ENCODE data around the gene RHBDF2.

The RHBDF2 gene

GRCh38 chr17:76501827-76502307 is 644 bp upstream of the RHBDF2 start:
- TF ChIP-seq REST (IDR thresholded peaks at IDR 0.05; ENCODE audit: insufficient read depth in 1 of 2, low read depth in 2 of 2, low read length in 2 of 2) (no peak), SIN3A (IDR thresholded peaks at IDR 0.05; ENCODE audit: borderline replicate concordance, insufficient read depth, low read length) (no peak), TAF1 (IDR thresholded peaks at IDR 0.05; ENCODE audit: borderline replicate concordance, insufficient read depth, low read length) (no peak), FOXP2 (optimal IDR thresholded peaks at IDR 0.05; ENCODE audit: borderline replicate concordance, extremely low read depth, extremely low read length, insufficient read depth) (no peak), POLR2AphosphoS5 (IDR thresholded peaks at IDR 0.05; ENCODE audit: low read depth, low read length) (no peak)

- TF ChIP-seq SIN3A (IDR thresholded peaks at IDR 0.05; ENCODE audit: borderline replicate concordance, insufficient read depth, low read length): no peak
- no peak for TF ChIP-seq TAF1 (IDR thresholded peaks at IDR 0.05; ENCODE audit: borderline replicate concordance, insufficient read depth, low read length)
- no peak for TF ChIP-seq REST (IDR thresholded peaks at IDR 0.05; ENCODE audit: insufficient read depth in 1 of 2, low read depth in 2 of 2, low read length in 2 of 2)
- TF ChIP-seq FOXP2 (optimal IDR thresholded peaks at IDR 0.05; ENCODE audit: borderline replicate concordance, extremely low read depth, extremely low read length, insufficient read depth): no peak
- no peak for TF ChIP-seq POLR2AphosphoS5 (IDR thresholded peaks at IDR 0.05; ENCODE audit: low read depth, low read length)
These were observed 541 bp downstream of the RHBDF2 start for GRCh38 chr17:76500747-76501017.

GRCh38 chr17:76500074-76500746 is 1.0 kb downstream of the RHBDF2 start:
- TF ChIP-seq POLR2AphosphoS5 (IDR thresholded peaks at IDR 0.05; ENCODE audit: low read depth, low read length): no peak
- no peak for TF ChIP-seq SIN3A (IDR thresholded peaks at IDR 0.05; ENCODE audit: borderline replicate concordance, insufficient read depth, low read length)
- TF ChIP-seq REST (IDR thresholded peaks at IDR 0.05; ENCODE audit: insufficient read depth in 1 of 2, low read depth in 2 of 2, low read length in 2 of 2): no peak
- no peak for TF ChIP-seq TAF1 (IDR thresholded peaks at IDR 0.05; ENCODE audit: borderline replicate concordance, insufficient read depth, low read length)

GRCh38 chr17:76499267-76499667 is 2.0 kb downstream of the RHBDF2 start:
- TF ChIP-seq TAF1 (IDR thresholded peaks at IDR 0.05; ENCODE audit: borderline replicate concordance, insufficient read depth, low read length): no peak
- TF ChIP-seq SIN3A (IDR thresholded peaks at IDR 0.05; ENCODE audit: borderline replicate concordance, insufficient read depth, low read length): no peak
- TF ChIP-seq FOXP2 (optimal IDR thresholded peaks at IDR 0.05; ENCODE audit: borderline replicate concordance, extremely low read depth, extremely low read length, insufficient read depth): no peak
- no peak for TF ChIP-seq REST (IDR thresholded peaks at IDR 0.05; ENCODE audit: insufficient read depth in 1 of 2, low read depth in 2 of 2, low read length in 2 of 2)
- TF ChIP-seq POLR2AphosphoS5 (IDR thresholded peaks at IDR 0.05; ENCODE audit: low read depth, low read length): no peak

GRCh38 chr17:76498876-76499251 is 2.4 kb downstream of the RHBDF2 start:
- no peak for TF ChIP-seq REST (IDR thresholded peaks at IDR 0.05; ENCODE audit: insufficient read depth in 1 of 2, low read depth in 2 of 2, low read length in 2 of 2)
- TF ChIP-seq POLR2AphosphoS5 (IDR thresholded peaks at IDR 0.05; ENCODE audit: low read depth, low read length): no peak
- TF ChIP-seq SIN3A (IDR thresholded peaks at IDR 0.05; ENCODE audit: borderline replicate concordance, insufficient read depth, low read length): no peak
